Ectodermal cell (in vitro differentiated cells): ENCODE data around the gene GCG. TPM values are rescaled to one million over a fixed set of nuclear protein-coding genes. Genes with fewer than 3 reads are reported as not detected.

Experiments used
- H3K27ac ChIP-seq: 2 replicates; pipeline ENCODE4 v1.7.0; 2013; ENCODE audit warnings: mild to moderate bottlenecking, low read depth, low read length; ENCODE audit not compliant: insufficient read depth, poor library complexity, severe bottlenecking
- H3K27me3 ChIP-seq: 2 replicates; pipeline ENCODE4 v1.7.0; 2013; ENCODE audit warnings: mild to moderate bottlenecking, low read length; ENCODE audit not compliant: insufficient read depth, control insufficient read depth, poor library complexity, severe bottlenecking
- H3K36me3 ChIP-seq: one replicate; pipeline ENCODE4 v1.7.0; 2013; ENCODE audit warnings: low read length; ENCODE audit not compliant: control insufficient read depth, insufficient read depth
- H3K4me1 ChIP-seq: one replicate; pipeline ENCODE4 v1.7.0; 2013; ENCODE audit warnings: low read length; ENCODE audit not compliant: control insufficient read depth, insufficient read depth
- H3K4me3 ChIP-seq: 2 replicates; pipeline ENCODE4 v1.7.0; 2013; ENCODE audit warnings: low read depth, low read length, control low read depth; ENCODE audit not compliant: insufficient read depth
- H3K9me3 ChIP-seq: 2 replicates; pipeline ENCODE4 v1.7.0; 2013; ENCODE audit warnings: mild to moderate bottlenecking, low read length, moderate library complexity; ENCODE audit not compliant: control insufficient read depth
- WGBS, 2 experiments: methylation state at CpG; one replicate each; pipeline ENCODE4 v1.1.7; 2013; ENCODE audit warnings: missing lambda C conversion rate in 2 of 2; 5-methylcytosine and 5-hydroxymethylcytosine counted together
- polyA plus RNA-seq, 4 experiments: library from polyadenylated mRNA; stranded (reverse); fragments of 50-300 nt; gene quantifications; one replicate each; pipeline ENCODE4 v1.2.3, GENCODE V29; 2013

GCG gene
- not detected for polyA plus RNA-seq (2013, experiment 1 of 4)
- polyA plus RNA-seq (2013, experiment 2 of 4) = not detected
- not detected for polyA plus RNA-seq (2013, experiment 3 of 4)
- polyA plus RNA-seq (2013, experiment 4 of 4) = not detected

DNA sequence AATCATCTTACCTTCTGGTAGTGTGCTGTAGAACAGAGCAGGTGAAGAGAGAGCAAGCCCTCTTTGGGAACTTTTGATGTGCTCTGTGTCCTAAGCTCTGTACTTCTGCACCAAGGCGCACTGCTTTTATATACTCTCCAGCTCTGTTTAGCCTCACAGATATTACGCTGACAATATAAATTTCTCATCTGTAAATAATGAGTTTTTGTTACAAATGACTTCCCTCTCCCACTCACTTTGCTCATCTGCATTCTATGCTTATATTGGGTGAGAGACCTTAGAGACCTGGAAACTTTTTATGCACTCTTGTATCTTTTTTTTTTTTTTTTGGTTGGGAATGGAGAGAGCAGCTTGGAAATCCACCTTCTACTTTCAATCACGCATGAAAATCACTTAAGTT lies at the start of gene GCG:
Gene GCG, minus strand, starts transcription at position 101 of the 400 bp plus-strand sequence. CDS start 3,069 bp downstream, outside the sequence.
- 89 to 100% methylated on average over 1 to 2 of the region's 3 CpGs for WGBS, 2 experiments
- Histone ChIP-seq H3K4me3 (no peak within 1 kb of the TSS), H3K27me3 (no peaks in the 10 kb centered on the region), H3K27ac (no peak within 1 kb of the TSS), H3K9me3 (no peaks in the 10 kb centered on the region), H3K4me1 (no peaks in the 10 kb centered on the region), H3K36me3 (no peaks in the 10 kb centered on the region)

DNA sequence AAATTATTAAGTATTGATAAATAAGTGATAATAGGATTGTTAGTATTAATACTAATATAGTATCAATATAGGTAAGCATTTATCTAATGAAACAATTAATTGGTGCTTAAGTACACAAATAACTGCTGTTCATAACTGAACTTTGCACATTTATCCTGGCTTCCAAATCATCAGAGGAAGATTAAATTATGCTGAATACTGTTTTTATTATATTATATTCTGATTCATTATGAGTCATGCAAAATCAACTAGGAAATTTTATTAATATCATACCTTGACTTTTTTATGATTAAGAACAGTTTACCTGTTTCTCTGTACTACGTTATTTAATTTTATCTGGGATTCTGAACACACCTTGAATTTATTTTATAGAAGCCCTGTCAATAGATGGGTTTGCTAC lies 48.6 kb upstream of the GCG start:
- H3K36me3 ChIP-seq = no peaks in the 10 kb centered on the region
- no peaks in the 10 kb centered on the region for H3K27me3 ChIP-seq
- no peaks in the 10 kb centered on the region for H3K4me1 ChIP-seq
- no peaks in the 10 kb centered on the region for H3K9me3 ChIP-seq
- no peak overlapping the region for H3K4me3 ChIP-seq
- H3K27ac ChIP-seq = no peak overlapping the region
- WGBS, 2 experiments = 100% methylated on average over 1 of the region's 1 CpG; no CpG with 5 or more reads in 1 of the 2 experiments

DNA sequence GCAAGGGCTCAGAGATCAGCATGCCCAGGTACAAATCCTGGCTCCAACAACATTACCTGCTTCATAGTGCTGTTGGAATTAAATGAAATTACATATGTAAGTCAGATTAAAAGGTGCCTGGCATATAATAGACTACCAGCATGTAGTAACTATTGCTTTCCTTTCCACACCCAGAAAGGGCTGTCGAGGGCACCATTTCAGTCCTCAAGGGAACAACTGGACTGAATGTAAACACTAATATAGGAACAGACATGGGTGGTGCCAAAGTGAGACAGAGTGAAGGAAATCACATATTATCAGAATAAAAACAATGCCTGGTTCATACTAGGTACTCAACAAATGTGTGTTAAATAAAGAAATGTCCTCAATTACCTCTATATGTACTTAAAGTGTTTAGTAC lies 47.9 kb upstream of the GCG start:
- Histone ChIP-seq H3K4me3 (no peak overlapping the region), H3K36me3 (no peaks in the 10 kb centered on the region), H3K27ac (no peak overlapping the region), H3K4me1 (no peaks in the 10 kb centered on the region), H3K9me3 (no peaks in the 10 kb centered on the region), H3K27me3 (no peaks in the 10 kb centered on the region)
- WGBS, 2 experiments = 83% methylated on average over 1 of the region's 1 CpG; no CpG with 5 or more reads in 1 of the 2 experiments

DNA sequence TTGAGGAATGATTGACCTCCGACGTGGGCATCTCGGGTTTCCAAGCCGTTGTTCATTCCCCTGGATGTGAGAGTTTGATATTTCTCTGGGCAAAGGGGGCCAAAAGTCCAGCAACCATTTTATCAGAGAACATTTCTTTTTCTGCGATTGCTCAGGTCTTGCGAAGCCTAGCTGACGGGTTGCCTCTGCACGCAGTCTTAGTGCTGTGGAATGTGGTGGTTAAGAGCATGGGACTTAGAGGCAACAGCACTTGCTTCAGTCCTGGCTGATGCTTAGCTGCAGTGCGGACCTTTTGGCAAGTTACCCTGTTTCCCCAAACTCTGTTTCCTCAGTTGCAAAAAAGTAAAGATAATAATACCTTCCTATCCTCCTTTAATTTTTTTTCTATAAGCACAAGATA lies 46.2 kb upstream of the GCG start:
- Histone ChIP-seq H3K4me3 (no peak overlapping the region), H3K36me3 (no peaks in the 10 kb centered on the region), H3K27me3 (no peaks in the 10 kb centered on the region), H3K27ac (no peak overlapping the region), H3K4me1 (no peaks in the 10 kb centered on the region), H3K9me3 (no peaks in the 10 kb centered on the region)
- 87 to 95% methylated on average over 9 of the region's 9 CpGs for WGBS, 2 experiments

DNA sequence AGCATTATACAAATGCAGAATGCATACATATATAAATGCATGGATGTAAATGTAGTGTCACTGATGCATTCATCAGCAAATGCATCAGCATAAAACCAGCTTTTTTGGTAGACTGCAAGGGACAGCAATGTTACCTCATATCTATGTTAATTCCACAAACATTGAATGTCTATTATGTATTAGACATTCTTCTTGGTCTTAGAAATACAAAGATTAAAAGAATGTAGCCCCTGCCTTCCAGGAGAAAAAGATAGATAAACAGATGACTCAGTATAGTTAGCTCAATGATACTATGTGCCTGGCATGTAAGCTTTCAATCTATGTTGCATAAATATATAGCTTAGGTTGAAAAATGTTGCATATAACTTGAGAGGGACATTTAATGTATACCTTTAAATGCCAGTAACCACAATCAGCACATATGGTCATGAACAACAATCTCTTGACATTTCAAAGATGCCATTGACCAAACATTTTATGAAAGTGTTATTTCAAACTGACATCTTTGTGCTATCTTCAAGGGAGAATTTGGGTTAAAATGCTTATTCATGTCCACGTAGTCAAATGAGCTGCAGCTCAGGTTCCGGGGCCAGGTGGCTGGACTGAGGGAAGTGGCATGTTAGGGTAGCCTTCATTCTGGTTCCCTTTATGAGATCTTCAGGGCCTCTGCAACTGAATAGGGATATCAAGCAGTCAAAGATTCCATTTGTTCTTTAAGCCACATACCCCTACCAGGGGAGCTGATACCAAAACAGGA lies 45.2 kb upstream of the GCG start:
- H3K36me3 ChIP-seq = no peaks in the 10 kb centered on the region
- no peaks in the 10 kb centered on the region for H3K4me1 ChIP-seq
- no peaks in the 10 kb centered on the region for H3K27me3 ChIP-seq
- no peaks in the 10 kb centered on the region for H3K9me3 ChIP-seq
- WGBS, 2 experiments = 88 to 95% methylated on average over 2 of the region's 2 CpGs
- H3K4me3 ChIP-seq = no peak overlapping the region
- H3K27ac ChIP-seq = no peak overlapping the region

DNA sequence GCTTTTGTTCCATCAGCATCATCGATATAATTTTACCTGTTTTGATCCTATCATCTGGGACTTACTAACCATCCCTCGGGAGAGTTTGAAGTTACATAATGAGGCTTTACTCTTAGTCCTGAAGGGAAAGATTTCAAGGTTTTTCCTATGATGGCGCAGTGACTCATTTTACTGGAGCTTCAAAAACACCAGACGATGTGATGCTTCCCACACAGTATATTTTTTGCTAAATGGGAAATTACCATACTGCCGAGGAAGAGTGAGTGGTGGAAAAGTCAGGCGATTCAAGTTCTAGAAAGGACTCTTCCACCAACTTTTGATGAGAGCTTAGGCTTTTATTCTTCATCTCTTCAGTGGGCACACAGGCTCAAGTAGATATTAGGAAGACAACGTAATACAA lies 44.6 kb upstream of the GCG start:
- H3K27ac ChIP-seq = no peak overlapping the region
- no peak overlapping the region for H3K4me3 ChIP-seq
- H3K4me1 ChIP-seq = no peaks in the 10 kb centered on the region
- WGBS, 2 experiments = 95 to 96% methylated on average over 6 to 7 of the region's 7 CpGs
- no peaks in the 10 kb centered on the region for H3K9me3 ChIP-seq
- no peaks in the 10 kb centered on the region for H3K27me3 ChIP-seq
- no peaks in the 10 kb centered on the region for H3K36me3 ChIP-seq

DNA sequence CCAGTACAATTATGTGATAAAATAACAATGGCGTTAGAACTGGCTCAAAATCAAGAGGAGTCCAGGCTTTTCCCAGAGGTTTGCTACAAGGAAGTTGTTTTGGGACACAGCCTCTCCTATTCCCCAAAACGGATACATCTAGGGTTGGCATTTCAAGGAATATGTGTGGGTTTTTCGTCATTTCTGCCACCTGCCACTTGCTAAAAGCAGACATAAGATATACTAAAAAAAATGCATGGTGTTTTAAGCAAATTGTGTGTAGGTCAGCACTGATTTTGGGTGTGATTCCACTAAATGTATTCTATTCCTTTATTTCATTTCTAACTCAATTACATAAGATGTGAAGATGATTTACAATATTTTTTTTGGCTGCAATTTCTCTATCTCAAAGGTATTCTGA lies 36.4 kb upstream of the GCG start:
- no peaks in the 10 kb centered on the region for H3K27me3 ChIP-seq
- no peaks in the 10 kb centered on the region for H3K4me1 ChIP-seq
- no peaks in the 10 kb centered on the region for H3K9me3 ChIP-seq
- no peaks in the 10 kb centered on the region for H3K36me3 ChIP-seq
- WGBS, 2 experiments = 92 to 94% methylated on average over 2 to 3 of the region's 3 CpGs
- no peak overlapping the region for H3K27ac ChIP-seq
- H3K4me3 ChIP-seq = no peak overlapping the region

DNA sequence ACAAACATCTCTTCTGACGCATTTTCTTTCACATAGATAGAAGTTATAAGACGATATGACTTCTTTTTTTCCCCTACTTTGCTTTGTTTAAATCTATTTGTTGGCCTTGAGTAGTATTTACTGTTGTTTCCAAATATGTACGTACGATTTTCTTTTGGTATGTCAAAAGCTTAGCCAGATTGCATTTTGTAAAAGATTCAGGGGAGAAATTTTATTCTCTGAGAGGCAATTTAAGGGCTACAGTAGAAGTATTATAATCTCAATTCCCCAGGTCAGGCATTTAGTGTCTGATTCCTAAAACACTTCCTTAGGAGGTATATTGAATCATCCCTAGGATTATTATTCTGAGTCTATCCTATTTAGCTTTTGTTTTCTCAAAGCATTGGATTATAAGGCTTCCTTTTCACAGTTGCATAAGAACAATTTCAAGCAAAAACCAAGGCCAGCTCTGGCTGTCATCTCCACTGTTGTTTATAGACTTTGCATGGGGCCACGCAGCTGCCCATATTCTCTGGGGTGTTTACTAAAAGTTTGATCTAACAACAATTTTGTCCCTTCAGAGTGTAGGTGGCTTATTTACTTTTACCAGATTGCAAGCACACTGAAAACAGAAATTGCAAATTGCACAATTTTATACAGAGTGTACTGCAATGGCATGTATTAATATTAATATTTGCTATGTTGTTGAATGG lies 33.6 kb upstream of the GCG start:
- Histone ChIP-seq H3K36me3 (no peaks in the 10 kb centered on the region), H3K4me1 (no peaks in the 10 kb centered on the region), H3K27ac (no peak overlapping the region), H3K9me3 (no peaks in the 10 kb centered on the region), H3K27me3 (no peaks in the 10 kb centered on the region), H3K4me3 (no peak overlapping the region)
- WGBS, 2 experiments = 92 to 100% methylated on average over 3 to 5 of the region's 5 CpGs

DNA sequence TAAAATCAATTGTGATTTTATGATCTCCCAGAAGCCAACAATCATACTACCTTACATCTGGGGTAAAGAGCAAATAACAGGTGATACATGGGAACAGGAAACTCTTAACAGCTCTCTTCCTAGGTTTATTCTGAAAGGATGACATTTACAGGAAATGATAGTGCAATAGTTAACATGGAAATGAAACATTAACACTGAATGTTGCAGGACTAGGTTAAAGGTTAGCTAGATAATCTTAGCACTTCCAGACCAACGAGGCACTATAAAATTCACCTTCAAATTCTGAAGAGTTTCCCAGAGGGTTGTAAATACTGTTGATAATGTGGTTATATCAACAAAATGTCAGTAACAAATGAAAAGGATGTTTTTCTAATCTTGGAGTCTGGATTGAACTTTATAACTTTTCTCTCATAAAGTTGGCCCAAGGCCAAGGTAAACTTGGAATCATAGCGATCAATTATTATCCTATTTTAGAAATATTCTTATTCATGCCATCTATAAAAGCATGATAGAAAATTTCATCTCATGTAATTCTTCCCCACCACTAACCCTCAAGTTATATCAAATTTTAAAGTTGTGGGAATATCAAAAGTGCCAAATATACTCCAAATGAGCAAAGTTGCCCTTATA lies 32.9 kb upstream of the GCG start:
- Histone ChIP-seq H3K9me3 (no peaks in the 10 kb centered on the region), H3K4me1 (no peaks in the 10 kb centered on the region), H3K27me3 (no peaks in the 10 kb centered on the region), H3K4me3 (no peak overlapping the region), H3K36me3 (no peaks in the 10 kb centered on the region), H3K27ac (no peak overlapping the region)
- 96 to 100% methylated on average over 1 to 2 of the region's 2 CpGs for WGBS, 2 experiments

DNA sequence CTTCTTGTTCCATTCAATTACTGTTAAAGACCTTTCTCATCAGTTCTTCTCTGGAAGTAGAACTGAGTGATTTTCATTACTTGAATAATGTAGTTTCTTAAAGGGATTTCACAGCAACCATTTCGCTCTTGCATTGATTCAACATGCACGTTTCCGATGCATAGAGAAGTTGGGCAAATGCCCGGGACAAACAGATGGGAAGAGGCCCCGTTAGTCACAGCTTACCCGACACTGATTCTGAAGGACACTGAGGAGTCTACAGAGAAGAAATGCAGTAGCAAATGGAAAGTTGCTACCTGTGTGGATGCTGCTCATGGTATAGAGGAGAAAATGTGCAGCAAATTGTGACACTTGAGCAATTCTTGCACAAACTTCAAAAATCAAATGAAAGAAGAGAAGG lies 32.3 kb upstream of the GCG start:
- 97% methylated on average over 6 of the region's 6 CpGs for WGBS, 2 experiments
- Histone ChIP-seq H3K4me1 (no peaks in the 10 kb centered on the region), H3K27ac (no peak overlapping the region)

More for the DNA sequence above, 32.3 kb upstream of the GCG start:
- no peaks in the 10 kb centered on the region for H3K9me3 ChIP-seq
- H3K27me3 ChIP-seq = no peaks in the 10 kb centered on the region
- no peak overlapping the region for H3K4me3 ChIP-seq
- no peaks in the 10 kb centered on the region for H3K36me3 ChIP-seq
